Measurements from ENCODE around the gene FAM89B.

The FAM89B gene

GRCh38 chr11:65588199-65589054 lies 16.1 kb downstream of the FAM89B start:
- no peak for DNase-seq (ENCODE audit: low read depth)

- no peak for DNase-seq (ENCODE audit: low read depth)
Observed at GRCh38 chr11:65589444-65590239, 17.3 kb downstream of the FAM89B start.

GRCh38 chr11:65590240-65590738 lies 18.0 kb downstream of the FAM89B start:
- no peak for DNase-seq (ENCODE audit: low read depth)

GRCh38 chr11:65591939-65592857 lies 19.9 kb downstream of the FAM89B start:
- DNase-seq (ENCODE audit: low read depth): no peak

GRCh38 chr11:65592858-65593517 lies 20.6 kb downstream of the FAM89B start:
- no peak for DNase-seq (ENCODE audit: low read depth)

GRCh38 chr11:65593518-65594414 lies 21.4 kb downstream of the FAM89B start:
- DNase-seq (ENCODE audit: low read depth): no peak

GRCh38 chr11:65595131-65595530 lies 22.8 kb downstream of the FAM89B start:
- DNase-seq (ENCODE audit: low read depth): no peak

GRCh38 chr11:65595543-65596281 lies 23.4 kb downstream of the FAM89B start, which contains the start of gene KCNK7:
Gene KCNK7, minus strand, starts transcription at chr11:65595800. Its CDS starts 28 bp downstream, at chr11:65595772.
- no peak for DNase-seq (ENCODE audit: low read depth)

GRCh38 chr11:65596520-65596919 lies 24.2 kb downstream of the FAM89B start:
- no peak for DNase-seq (ENCODE audit: low read depth)

GRCh38 chr11:65598258-65598699 lies 25.9 kb downstream of the FAM89B start:
- no peak for DNase-seq (ENCODE audit: low read depth)

- no peak for DNase-seq (ENCODE audit: low read depth)
Observed at GRCh38 chr11:65599216-65599954, 27.0 kb downstream of the FAM89B start.

- no peak for DNase-seq (ENCODE audit: low read depth)
Observed at GRCh38 chr11:65599955-65600246, 27.6 kb downstream of the FAM89B start.

GRCh38 chr11:65604258-65604657 lies 31.9 kb downstream of the FAM89B start:
- DNase-seq (ENCODE audit: low read depth): no peak

GRCh38 chr11:65606876-65607613 lies 34.7 kb downstream of the FAM89B start:
- DNase-seq (ENCODE audit: low read depth): no peak

GRCh38 chr11:65607614-65608426 lies 35.5 kb downstream of the FAM89B start:
- DNase-seq (ENCODE audit: low read depth): no peak

GRCh38 chr11:65609229-65609628 lies 36.9 kb downstream of the FAM89B start:
- DNase-seq (ENCODE audit: low read depth): no peak

- DNase-seq (ENCODE audit: low read depth): no peak
Observed at GRCh38 chr11:65609665-65610064, 37.3 kb downstream of the FAM89B start.
